GM19043 (cell line): ENCODE measurements around the gene MAPK6.
"Not testable (repeated sequence)": the region's sequence is repeated elsewhere in the genome, so short reads cannot be mapped to it uniquely, and the experiment has no call there.

Experiments used
- ATAC-seq: cut with Tn5 transposase; IDR thresholded peaks from one replicate; pipeline ENCODE4 v1.9.1; 2021; ENCODE audit warnings: low read depth; ENCODE audit not compliant: unreplicated experiment

The MAPK6 gene

DNA sequence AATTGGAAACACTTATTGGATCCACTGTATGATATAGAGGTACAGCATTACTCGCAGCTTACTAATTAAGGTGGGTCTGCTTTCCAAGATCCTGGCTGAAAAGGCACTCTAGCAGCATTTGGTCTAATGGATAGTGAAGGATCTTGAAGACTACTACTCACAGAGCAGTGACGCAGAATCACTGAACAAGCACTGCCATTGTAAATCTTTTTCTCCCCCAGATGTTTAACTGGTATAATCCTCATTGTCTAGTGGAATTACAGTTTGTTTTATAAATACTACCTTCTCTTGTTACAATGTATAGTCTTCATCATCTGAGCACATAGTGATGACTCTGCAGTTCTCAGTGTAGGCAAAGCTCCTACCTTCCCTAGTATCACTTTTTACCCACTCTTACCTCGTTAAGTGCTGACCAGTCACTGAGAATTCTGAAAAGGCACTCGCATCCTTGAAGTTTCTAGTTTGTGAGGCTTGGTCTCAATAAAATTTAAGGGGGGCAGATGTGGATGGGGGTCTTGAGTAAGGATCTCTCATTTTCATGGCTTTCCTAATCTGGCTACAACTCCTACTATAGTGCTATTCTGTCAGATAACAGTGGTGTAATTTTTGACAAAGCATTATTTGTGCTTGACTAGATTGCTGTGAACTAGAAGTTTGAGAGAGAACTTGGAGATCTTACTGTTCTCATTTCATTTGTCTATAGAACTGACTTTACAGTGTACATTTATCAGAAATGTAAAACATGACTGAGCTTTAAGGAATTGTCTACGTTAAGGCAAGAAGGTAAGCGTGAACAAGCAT is 23.2 kb downstream of the MAPK6 start:
- no peak for ATAC-seq

DNA sequence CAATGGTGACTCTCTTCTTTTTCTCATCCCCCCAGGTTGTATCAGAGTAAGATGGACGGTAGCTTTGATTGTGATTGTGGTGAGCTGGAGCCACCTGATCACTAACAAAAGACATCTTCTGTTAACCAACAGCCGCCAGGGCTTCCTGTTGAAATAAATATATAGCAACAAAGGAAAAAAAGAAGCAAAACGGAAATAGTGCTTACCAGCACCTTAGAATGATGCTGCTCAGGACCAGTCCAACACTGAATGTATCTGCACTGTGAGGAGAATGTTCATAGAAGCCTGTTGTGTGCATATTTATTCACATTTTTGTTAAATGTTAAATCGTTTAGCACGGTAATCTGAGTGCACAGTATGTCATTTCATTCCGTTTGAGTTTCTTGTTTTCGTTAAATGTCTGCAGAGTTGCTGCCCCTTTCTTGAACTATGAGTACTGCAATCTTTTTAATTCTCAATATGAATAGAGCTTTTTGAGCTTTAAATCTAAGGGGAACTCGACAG is 26.8 kb downstream of the MAPK6 start:
- ATAC-seq: not testable (repeated sequence)

GRCh38 chr15:52046552-52046951 is 27.5 kb downstream of the MAPK6 start:
- not testable (repeated sequence) for ATAC-seq

DNA sequence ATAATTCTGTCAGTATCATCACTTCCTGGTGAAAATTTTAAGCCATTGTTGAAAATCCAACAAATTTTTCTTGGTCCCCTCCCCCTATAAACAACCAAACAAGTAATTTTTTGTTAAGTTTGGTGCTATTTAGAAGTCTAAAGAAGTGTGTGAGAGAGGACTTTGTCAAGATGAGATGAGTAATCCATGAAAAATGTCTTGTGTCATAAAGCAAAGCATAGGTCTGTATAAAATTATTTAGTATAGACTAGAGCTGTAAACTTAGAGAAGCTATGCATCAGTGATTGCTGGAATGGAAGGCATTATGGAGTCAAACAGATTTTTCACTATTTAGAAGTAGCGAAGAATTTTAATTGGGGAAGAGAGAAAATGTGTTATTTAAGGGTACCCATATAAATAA is 31.4 kb downstream of the MAPK6 start:
- no peak for ATAC-seq

- no peak for ATAC-seq
Measured at GRCh38 chr15:52052066-52052935, 33.3 kb downstream of the MAPK6 start.

DNA sequence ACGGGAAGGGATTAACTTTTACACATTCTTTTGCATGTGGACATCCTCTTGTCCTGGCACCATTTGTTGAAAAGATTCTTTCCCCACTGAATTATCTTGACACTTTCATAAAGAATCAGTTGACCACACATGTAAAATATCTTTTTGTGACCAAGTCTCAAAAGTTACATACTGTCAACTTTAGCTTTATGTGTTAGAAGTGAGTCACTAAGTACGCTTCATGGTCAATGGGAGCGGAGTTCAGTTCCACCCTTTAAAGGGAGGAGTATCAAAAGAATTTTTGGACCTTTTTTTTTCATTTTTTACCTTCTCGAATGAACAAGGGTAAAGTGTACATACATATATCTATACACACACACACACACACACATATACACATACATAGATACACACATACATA is 35.4 kb downstream of the MAPK6 start:
- no peak for ATAC-seq

- not testable (repeated sequence) for ATAC-seq
Measured at GRCh38 chr15:52054858-52055257, 35.8 kb downstream of the MAPK6 start.

- ATAC-seq: no peak
Measured at GRCh38 chr15:52056001-52056400, 37.0 kb downstream of the MAPK6 start.

GRCh38 chr15:52056496-52056895 is 37.5 kb downstream of the MAPK6 start:
- no peak for ATAC-seq

DNA sequence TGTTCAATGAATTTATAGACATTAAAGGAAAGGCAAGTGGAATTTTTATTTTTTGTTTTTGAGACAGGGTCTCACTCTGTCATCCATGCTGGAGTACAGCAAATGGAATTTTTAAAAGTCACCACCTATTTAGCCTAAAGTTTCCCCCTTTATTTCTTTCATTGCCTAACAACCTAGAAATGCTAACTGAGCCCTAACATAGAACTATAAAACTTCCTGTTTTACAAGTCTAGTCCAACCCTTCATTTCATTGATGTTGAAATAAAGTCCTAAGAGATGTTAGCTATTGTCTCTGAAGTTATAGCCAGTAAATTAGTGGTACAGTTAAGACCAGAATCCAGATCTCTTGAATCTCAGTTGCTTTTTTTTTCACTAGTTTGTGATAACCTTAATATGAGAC is 39.0 kb downstream of the MAPK6 start:
- no peak for ATAC-seq

DNA sequence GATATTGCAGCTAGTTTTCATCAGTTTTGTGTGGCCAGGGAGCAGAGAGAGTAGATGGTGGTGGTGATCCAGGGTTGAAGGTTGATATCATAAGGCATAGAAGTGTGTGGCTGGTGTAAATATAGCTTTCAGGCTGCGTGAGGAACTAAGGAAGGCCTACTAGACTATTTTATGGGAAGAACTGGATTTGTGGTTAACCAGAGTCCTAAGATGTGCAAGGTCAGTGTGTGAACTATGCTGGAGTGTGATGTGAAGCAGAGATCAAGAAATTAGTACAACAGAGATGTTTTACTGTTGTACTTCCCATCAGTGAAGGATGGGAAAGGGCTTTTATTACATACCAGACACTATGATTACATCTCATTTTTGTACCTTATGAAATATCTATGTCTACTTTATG is 41.5 kb downstream of the MAPK6 start:
- ATAC-seq: no peak

DNA sequence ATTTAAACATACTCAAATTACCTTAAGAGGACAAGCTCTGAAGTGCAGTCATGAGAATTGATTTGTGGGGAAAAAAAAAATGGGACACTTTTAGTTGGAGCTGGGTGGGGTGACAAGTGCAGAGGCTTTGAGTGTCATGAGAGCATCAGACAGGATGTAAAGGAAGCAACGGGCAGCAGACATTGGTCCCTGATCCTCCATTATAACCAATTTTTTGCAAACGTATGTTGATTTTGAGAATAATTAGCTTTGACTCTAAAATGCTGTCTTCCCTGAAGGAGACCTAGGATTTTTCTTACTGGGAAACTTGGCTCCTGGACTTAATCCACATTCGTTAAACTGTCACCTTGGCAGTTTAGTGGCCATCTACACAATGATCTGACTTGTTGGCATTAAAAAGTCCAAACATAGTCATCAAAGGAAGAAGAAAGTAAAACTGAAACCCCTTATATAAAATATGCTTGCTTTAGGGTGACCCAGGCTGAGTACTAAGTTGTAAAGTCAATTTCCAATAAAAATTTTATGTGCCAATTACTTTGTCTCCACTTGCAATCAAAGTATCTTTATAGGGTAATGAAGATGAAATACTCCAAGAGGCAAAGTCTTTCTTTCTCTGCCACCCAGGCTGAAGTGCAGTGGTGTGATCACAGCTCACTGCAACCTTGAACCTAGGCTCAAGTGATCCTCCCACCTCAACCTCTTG is 48.0 kb downstream of the MAPK6 start:
- ATAC-seq: no peak

DNA sequence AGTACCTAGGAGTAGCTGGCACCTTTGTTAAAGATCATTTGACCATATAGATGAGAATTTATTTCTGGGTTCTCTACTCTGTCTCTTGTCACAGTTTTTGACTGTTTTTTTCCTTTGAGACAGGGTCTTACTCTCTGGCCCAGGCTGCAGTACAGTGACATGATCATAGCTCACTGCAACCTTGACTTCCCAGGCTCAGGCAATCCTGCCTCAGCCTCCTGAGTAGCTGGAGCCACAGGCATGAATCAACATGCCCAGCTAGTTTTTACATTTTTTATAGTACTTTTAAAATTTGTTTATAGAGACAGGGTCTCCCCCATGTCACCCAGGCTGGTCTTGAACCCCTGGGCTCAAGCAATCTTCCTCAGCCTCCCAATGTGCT is 48.5 kb downstream of the MAPK6 start:
- no peak for ATAC-seq

- ATAC-seq: no peak
Measured at GRCh38 chr15:52068004-52068615, 49.1 kb downstream of the MAPK6 start.

GRCh38 chr15:52069559-52069958 is 50.5 kb downstream of the MAPK6 start:
- no peak for ATAC-seq

GRCh38 chr15:52071570-52071969 is 52.6 kb downstream of the MAPK6 start:
- ATAC-seq: no peak

- no peak for ATAC-seq
Measured at GRCh38 chr15:52076889-52077781, 58.1 kb downstream of the MAPK6 start.

- no peak for ATAC-seq
Measured at GRCh38 chr15:52078197-52078875, 59.3 kb downstream of the MAPK6 start.
